Measurements from ENCODE around the gene RALGAPA2.

Gene RALGAPA2

GRCh38 chr20:20712474-20713243 is at the start of gene RALGAPA2:
Gene RALGAPA2, minus strand, starts transcription at chr20:20712644. Its CDS starts 164 bp downstream, at chr20:20712480.
- DNase-seq (ENCODE audit: insufficient read length, low spot score) (peak; percentile 90), FAIRE-seq (peak; percentile 93)
- TF ChIP-seq POLR2A (IDR thresholded peaks at IDR 0.05; ENCODE audit: low read depth, low read length), result peak; percentile 51; the same call in 1 of the 2 replicates

GRCh38 chr20:20761301-20761700 is 48.9 kb upstream of the RALGAPA2 start:
- no peak for DNase-seq (ENCODE audit: insufficient read length, low spot score)
- FAIRE-seq, result no peak
- no peak for TF ChIP-seq POLR2A (IDR thresholded peaks at IDR 0.05; ENCODE audit: low read depth, low read length)

GRCh38 chr20:20759132-20759531 is 46.7 kb upstream of the RALGAPA2 start:
- no peak for DNase-seq (ENCODE audit: insufficient read length, low spot score)
- no peak for FAIRE-seq
- no peak for TF ChIP-seq POLR2A (IDR thresholded peaks at IDR 0.05; ENCODE audit: low read depth, low read length)

GRCh38 chr20:20755674-20756319 is 43.4 kb upstream of the RALGAPA2 start:
- no peak for TF ChIP-seq POLR2A (IDR thresholded peaks at IDR 0.05; ENCODE audit: low read depth, low read length)
- no peak for DNase-seq (ENCODE audit: insufficient read length, low spot score)
- FAIRE-seq, result no peak

GRCh38 chr20:20755231-20755630 is 42.8 kb upstream of the RALGAPA2 start:
- FAIRE-seq (no peak), DNase-seq (ENCODE audit: insufficient read length, low spot score) (no peak)
- no peak for TF ChIP-seq POLR2A (IDR thresholded peaks at IDR 0.05; ENCODE audit: low read depth, low read length)

GRCh38 chr20:20754714-20755113 is 42.3 kb upstream of the RALGAPA2 start:
- FAIRE-seq, result no peak
- TF ChIP-seq POLR2A (IDR thresholded peaks at IDR 0.05; ENCODE audit: low read depth, low read length), result no peak
- no peak for DNase-seq (ENCODE audit: insufficient read length, low spot score)

- FAIRE-seq (no peak), DNase-seq (ENCODE audit: insufficient read length, low spot score) (no peak)
- TF ChIP-seq POLR2A (IDR thresholded peaks at IDR 0.05; ENCODE audit: low read depth, low read length), result no peak
Observed at GRCh38 chr20:20752712-20753111, 40.3 kb upstream of the RALGAPA2 start.

GRCh38 chr20:20747298-20747697 is 34.9 kb upstream of the RALGAPA2 start:
- FAIRE-seq (no peak), DNase-seq (ENCODE audit: insufficient read length, low spot score) (no peak)
- no peak for TF ChIP-seq POLR2A (IDR thresholded peaks at IDR 0.05; ENCODE audit: low read depth, low read length)

- DNase-seq (ENCODE audit: insufficient read length, low spot score) (no peak), FAIRE-seq (no peak)
- TF ChIP-seq POLR2A (IDR thresholded peaks at IDR 0.05; ENCODE audit: low read depth, low read length), result no peak
Observed at GRCh38 chr20:20744170-20744725, 31.8 kb upstream of the RALGAPA2 start.

GRCh38 chr20:20743511-20744169 is 31.2 kb upstream of the RALGAPA2 start:
- FAIRE-seq, result no peak
- no peak for TF ChIP-seq POLR2A (IDR thresholded peaks at IDR 0.05; ENCODE audit: low read depth, low read length)
- DNase-seq (ENCODE audit: insufficient read length, low spot score), result no peak

GRCh38 chr20:20741087-20742045 is 28.9 kb upstream of the RALGAPA2 start:
- no peak for FAIRE-seq
- no peak for DNase-seq (ENCODE audit: insufficient read length, low spot score)

GRCh38 chr20:20740541-20740940 is 28.1 kb upstream of the RALGAPA2 start:
- no peak for FAIRE-seq

More at GRCh38 chr20:20741087-20742045, 28.9 kb upstream of the RALGAPA2 start:
- TF ChIP-seq POLR2A (IDR thresholded peaks at IDR 0.05; ENCODE audit: low read depth, low read length), result no peak

GRCh38 chr20:20737158-20737557 is 24.7 kb upstream of the RALGAPA2 start:
- no peak for TF ChIP-seq POLR2A (IDR thresholded peaks at IDR 0.05; ENCODE audit: low read depth, low read length)
- FAIRE-seq (no peak), DNase-seq (ENCODE audit: insufficient read length, low spot score) (no peak)

More at GRCh38 chr20:20740541-20740940, 28.1 kb upstream of the RALGAPA2 start:
- DNase-seq (ENCODE audit: insufficient read length, low spot score), result no peak
- no peak for TF ChIP-seq POLR2A (IDR thresholded peaks at IDR 0.05; ENCODE audit: low read depth, low read length)

Data from H54 (cell line).